GM19324 (cell line): ENCODE data around the gene IKBKE.

ENCODE experiments used
- ATAC-seq: cut with Tn5 transposase; IDR thresholded peaks from one replicate; pipeline ENCODE4 v1.9.1; 2021; ENCODE audit warnings: mild to moderate bottlenecking, moderate library complexity; ENCODE audit not compliant: unreplicated experiment, low FRiP score

The IKBKE gene

GRCh38 chr1:206510371-206510770 is 40.1 kb downstream of the IKBKE start:
- ATAC-seq: no peak

- no peak for ATAC-seq
These were observed 41.2 kb downstream of the IKBKE start for GRCh38 chr1:206511362-206512057.

- ATAC-seq: no peak
These were observed 42.0 kb downstream of the IKBKE start for GRCh38 chr1:206512058-206512850.

GRCh38 chr1:206512851-206513180 is 42.5 kb downstream of the IKBKE start:
- ATAC-seq: no peak

GRCh38 chr1:206513312-206514111 is 43.2 kb downstream of the IKBKE start:
- ATAC-seq: no peak

GRCh38 chr1:206514813-206515387 is 44.6 kb downstream of the IKBKE start:
- no peak for ATAC-seq

GRCh38 chr1:206516728-206516990 is 46.4 kb downstream of the IKBKE start:
- ATAC-seq: no peak

- ATAC-seq: no peak
These were observed 47.5 kb downstream of the IKBKE start for GRCh38 chr1:206517784-206518183.

GRCh38 chr1:206518206-206518605 is 47.9 kb downstream of the IKBKE start:
- no peak for ATAC-seq

GRCh38 chr1:206518743-206519142 is 48.5 kb downstream of the IKBKE start:
- no peak for ATAC-seq

- no peak for ATAC-seq
These were observed 50.9 kb downstream of the IKBKE start for GRCh38 chr1:206521127-206521526.

- ATAC-seq: no peak
These were observed 51.6 kb downstream of the IKBKE start for GRCh38 chr1:206521694-206522402.

GRCh38 chr1:206524739-206525364 is 54.6 kb downstream of the IKBKE start:
- no peak for ATAC-seq

GRCh38 chr1:206526064-206526911 is 56.0 kb downstream of the IKBKE start:
- no peak for ATAC-seq

GRCh38 chr1:206529425-206529824 is 59.1 kb downstream of the IKBKE start:
- ATAC-seq: no peak

- ATAC-seq: no peak
These were observed 62.1 kb downstream of the IKBKE start for GRCh38 chr1:206532368-206532767.

GRCh38 chr1:206534552-206534951 is 64.3 kb downstream of the IKBKE start:
- ATAC-seq: no peak

GRCh38 chr1:206535853-206536188 is 65.5 kb downstream of the IKBKE start:
- ATAC-seq: no peak

GRCh38 chr1:206537141-206537540 is 66.9 kb downstream of the IKBKE start:
- no peak for ATAC-seq
